ENCODE results near the gene ANKRD66.
"Not testable (repeated sequence)": the region's sequence is repeated elsewhere in the genome, so short reads cannot be mapped to it uniquely, and the experiment has no call there.

The ANKRD66 gene

DNA sequence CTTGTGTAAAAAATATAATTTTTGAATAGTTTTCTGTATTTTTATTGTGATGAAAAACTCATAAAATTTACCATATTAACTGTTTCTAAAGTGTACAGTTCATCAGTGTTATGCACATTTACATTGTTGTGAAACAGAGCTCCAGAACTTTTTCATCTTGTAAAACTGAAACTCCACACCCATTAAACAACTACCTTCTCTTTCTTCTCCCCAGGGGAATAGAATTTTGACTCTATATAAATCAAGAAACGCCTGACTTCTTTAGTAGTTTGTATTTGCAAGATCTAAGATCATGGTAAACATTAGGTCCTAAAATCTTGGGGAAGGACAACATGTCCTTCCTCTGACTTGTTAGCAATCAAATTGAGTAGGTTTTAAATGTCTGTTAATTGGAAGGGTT, 9.1 kb downstream of the ANKRD66 start:
- DNase-seq (ENCODE audit: low read depth): no peak

DNA sequence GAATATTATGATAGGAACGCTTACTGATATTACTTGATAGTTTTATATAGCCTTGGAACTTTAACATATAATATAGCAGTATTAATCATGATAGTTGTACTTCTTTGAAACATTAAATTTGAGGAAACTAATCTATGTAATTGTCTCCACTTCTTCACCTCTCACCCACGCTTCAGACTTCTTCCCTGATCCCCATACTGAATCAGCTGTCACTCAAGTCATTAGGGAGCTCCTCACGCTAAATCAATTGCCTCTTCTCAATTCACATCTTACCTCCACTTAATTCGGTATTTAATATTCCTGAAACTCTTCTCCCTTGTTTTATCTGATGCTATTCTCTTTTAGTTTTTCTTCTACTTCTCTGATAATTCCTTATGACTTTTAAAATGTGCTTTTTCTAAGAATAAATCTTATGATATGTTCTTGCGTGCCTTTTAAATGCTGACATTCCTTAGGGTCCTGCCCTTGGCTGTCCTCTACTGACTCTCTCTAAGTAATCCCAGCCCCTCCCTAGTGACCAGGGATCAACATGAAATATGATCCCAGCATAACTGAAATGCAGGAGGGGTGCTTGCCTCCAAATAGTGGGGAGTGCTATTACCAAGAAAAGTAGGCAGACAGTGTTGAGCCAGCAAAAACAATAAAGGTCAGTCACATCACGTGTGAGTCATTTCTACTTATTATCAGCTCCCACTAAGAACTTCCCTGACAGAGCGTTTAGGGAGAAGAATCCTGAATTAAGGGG, 9.9 kb downstream of the ANKRD66 start:
- peak; percentile 38 for DNase-seq (ENCODE audit: low read depth)

- peak; percentile 28 for DNase-seq (ENCODE audit: low read depth)
Measured at GRCh38 chr6:46757214-46757596, 10.5 kb downstream of the ANKRD66 start.

DNA sequence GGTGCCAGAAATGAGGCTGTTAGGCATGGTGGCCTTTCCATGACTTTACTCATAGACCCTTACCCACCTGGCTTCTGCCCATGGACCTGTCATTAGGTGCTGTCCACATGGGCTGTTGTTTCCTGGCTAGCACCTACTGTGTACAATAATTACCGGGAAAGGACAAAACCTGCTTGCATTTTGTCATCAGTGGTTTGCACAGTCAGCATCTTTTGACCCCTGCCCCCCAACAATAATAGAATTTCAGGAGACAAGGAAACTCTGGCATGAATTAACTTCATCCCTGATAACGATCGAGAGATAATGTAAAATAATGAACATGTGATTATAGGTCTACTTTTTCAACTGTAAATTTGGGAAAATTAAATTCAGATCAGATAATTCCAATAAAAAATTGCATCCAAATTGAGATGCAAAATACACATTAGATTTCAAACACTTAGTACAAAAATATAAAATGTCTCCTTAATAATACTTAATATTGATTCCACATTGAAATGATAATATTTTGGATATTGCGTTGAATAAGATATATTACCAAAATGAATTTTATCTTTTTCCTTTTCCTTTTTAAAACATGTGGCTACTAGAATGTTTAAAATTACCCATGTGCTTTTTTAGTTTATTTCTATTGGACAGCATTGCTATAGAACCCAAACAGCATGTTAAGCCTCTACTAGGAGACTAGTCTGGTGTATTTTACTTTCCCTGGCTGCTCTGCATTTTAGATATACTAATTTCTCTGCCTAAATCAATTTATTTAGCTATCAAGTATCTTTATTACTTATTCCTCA, 12.4 kb downstream of the ANKRD66 start:
- DNase-seq (ENCODE audit: low read depth): no peak

GRCh38 chr6:46760925-46761324, 14.2 kb downstream of the ANKRD66 start:
- no peak for DNase-seq (ENCODE audit: low read depth)

GRCh38 chr6:46763466-46763865, 16.7 kb downstream of the ANKRD66 start:
- no peak for DNase-seq (ENCODE audit: low read depth)

DNA sequence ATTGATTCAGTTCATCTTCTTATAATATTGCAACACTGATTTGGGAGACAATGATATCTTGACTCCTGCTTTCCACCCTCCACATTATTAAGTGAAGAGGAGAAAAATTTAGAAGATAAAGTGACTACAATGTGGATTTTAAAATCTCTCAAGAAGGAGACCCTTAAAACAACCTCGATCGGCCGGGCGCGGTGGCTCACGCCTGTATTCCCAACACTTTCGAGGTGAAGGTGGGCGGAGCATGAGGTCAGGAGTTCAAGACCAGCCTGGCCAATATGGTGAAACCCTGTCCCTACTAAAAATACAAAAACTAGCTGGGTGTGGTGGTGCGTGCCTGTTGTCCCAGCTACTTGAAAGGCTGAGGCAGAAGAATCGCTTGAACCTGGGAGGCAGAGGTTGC, 17.5 kb downstream of the ANKRD66 start:
- DNase-seq (ENCODE audit: low read depth): not testable (repeated sequence)

DNA sequence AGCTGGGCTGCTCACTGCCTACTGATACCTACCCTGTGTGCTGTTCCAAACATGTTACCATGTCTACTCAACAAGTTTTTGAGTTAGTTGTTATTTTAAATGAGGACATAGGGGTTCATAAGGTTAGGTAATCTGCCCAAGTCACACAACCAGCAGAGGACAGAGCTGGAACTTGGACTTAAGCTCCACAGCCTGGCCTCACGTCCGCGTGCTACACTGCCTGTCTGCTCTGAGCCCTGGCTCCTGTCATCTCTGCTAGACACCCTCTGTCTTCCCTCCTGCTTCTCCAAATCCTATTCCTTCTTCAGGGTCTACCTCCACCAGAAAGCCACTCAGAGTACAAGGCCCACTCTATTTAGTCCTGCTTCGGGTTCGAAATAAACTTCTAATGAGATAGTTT, 18.2 kb downstream of the ANKRD66 start:
- DNase-seq (ENCODE audit: low read depth): no peak

DNA sequence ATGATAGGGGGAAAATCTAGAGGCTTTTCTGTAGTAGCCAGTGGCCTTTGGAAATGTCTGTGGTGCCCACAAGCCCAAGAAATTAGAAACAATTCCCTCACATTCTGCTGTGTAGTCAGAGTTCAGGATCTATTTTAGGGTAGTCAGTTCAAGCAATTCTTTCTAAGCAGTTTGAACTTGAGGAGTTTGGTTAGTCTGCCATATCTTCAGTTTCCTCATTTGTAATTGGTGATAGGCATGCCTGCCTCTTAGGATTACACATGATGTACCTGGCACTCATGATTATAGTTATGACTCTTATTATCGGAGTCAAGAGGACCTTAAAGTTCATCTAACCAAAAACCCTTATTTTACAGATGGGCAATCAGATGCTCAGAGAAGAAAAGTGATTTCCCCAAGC, 25.3 kb downstream of the ANKRD66 start:
- DNase-seq (ENCODE audit: low read depth): no peak

- no peak for DNase-seq (ENCODE audit: low read depth)
Measured at GRCh38 chr6:46772762-46773161, 26.0 kb downstream of the ANKRD66 start.

DNA sequence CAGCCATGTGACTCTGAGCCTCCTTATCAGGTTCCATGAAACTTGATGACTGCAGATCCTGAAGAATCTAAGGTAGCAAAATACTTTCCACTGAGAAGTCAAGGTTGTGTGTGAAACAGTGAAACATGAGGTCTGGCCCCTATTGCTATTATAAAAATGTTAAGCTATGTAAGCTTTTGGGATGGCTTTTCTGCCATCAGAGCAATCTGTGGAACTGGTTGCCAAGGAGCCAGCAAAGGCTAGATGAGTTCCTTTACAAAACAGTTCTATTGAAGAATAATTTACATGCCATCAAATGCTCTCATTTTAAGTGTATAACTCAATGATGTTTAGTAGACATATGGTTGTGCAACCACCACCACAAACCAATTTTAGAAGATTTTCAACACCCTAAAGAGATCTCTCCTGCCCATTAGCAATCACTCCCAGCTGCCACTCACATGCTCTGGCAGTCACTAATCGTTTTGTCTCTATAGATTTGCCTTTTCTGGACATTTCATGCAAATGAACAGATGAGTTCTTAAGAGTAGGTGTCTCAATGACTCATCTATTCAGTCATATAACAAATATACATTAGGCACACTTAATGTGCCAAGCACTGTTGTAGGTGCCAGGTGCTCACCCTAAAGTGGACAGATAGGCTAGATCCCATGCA, 26.6 kb downstream of the ANKRD66 start:
- DNase-seq (ENCODE audit: low read depth): no peak

DNA sequence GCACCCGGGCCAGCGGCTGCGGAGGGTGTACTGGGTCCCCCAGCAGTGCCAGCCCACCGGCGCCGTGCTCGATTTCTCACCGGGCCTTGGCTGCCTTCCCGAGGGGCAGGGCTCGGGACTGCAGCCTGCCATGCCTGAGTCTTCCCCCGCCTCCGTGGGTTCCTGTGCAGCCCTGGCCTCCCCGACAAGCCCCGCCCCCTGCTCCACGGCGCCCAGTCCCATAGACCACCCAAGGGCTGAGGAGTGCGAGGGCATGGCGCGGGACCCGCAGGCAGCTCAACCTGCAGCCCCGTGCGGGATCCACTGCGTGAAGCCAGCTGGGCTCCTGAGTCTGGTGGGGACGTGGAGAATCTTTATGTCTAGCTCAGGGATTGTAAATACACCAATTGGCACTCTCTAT, 28.0 kb downstream of the ANKRD66 start:
- DNase-seq (ENCODE audit: low read depth): not testable (repeated sequence)

GRCh38 chr6:46776070-46776712, 29.5 kb downstream of the ANKRD66 start:
- DNase-seq (ENCODE audit: low read depth): no peak

DNA sequence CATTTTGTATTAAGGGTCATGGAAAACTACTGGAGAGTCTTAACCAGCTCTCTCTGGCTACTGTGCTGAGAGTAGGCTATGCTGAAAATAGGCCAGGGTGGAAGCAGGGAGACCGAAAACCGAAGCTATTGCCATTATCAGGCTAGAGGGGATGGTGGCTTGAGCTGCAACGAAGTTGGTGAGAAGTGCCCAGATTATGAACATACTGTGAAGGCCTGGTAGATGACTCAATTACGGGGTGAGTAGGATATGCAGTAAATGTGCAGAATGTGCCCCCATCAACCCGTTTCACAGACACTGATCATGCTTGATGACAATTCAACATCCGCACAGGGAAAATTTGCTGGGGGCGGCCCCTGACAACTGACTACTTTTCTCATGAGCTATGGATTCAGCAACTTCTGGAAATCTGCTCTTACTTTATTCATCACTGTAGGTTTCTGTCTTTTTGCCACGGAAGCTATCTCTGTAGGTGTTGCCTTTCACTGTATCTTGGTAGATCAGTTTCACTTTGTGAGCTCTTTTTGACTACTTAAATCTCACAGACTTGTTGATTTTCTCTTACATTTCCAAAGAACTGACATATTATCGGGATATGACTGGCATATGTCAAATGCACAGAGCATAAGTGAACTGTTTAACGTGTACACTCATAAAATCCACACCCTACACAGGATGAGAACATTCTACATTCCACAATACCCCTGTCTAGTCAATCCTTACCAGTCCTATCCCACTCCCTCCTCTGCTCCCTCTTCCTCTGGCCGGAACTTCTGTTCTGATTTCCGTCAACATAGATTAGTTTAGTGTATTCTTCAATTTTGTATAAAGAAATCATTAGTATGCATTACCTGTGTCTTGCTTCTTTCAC, 31.0 kb downstream of the ANKRD66 start:
- no peak for DNase-seq (ENCODE audit: low read depth)

DNA sequence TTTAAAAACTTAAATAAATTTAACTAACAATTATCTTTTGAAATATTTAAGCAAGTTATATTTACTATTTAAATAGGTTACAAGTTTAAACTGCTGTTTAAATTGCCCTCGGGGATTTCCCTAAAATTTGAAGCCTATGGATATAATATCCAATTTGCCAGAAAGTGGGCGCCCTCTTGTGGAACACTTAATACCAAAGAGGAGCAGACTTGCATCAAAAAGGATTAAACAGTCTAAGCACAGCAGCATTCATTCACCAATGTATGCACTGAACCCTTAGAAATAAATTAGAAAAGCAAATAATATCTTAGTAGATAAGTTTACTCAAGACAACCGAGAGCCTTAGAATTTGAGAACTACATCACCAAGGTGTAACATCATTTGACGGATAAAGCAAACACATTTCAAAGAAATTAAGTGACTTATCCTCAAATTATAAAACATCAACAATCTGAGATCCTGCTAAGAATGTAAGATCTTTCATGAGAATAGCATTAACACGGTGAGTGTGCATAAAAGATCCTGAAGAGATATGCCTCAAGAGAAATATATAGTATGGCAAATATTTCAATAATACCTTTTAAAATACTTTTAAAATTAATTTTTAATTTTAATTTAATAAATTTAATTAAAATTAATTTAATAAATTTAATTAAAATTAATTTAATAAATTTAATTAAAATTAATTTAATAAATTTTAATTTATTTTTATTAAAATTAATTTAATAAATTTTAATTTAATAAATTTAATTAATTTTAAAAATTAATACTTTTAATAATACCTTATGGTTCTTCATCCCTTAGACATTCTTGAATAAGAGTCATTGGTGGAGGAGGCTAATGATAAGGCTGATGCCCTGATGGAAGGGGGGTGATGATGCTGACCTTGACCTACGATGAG, 35.0 kb downstream of the ANKRD66 start:
- peak; percentile 80 for DNase-seq (ENCODE audit: low read depth)

DNA sequence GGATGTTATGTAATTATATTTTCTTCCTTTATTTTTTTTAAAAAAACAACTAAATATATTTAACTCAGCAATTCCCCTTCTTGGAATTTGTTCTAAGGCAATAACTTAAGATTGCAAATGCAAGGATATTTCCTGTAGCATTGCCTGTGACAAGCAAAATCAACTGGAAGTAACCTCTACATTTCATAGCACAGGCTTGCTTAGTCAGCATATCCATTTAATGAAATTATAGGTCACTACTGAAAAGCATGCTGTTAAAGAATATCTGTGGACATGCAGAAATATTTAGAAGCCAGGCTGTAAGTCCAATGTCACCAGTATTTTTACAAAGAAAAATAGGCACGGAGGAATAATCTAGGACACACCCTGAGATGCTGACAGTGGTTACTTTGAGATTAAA, 37.8 kb downstream of the ANKRD66 start:
- DNase-seq (ENCODE audit: low read depth): no peak

DNA sequence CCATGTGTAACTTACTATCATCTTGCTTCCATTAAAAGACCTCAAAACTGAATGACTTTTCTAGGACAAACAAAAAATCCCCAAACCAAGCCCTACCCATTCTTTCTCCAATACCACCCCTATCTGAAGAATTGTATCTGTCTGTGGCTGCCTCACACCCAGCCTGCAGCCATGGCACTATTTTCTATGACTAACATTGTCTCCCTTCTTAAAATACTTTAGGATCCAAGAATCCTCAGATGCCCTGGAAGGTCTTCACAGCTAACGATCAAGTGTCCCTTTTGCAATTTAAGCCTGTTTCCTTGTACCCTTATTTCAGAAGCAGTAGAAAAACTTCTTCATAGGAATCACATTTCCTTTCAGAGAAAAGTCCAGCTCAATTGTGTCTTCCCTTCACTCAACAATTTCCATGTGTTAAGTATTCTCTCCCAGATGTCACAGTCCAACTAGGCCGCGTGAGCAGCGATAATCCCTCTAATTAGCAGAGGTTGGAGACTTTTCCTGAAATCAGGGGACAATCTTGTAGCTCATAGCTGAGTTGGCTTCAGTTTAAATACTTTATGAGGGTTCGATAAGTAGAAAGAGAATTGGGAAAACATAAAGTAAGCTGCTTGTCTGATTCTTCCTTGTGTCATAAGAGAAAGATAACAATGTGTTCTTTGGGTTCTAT, 41.3 kb downstream of the ANKRD66 start:
- DNase-seq (ENCODE audit: low read depth): no peak

DNA sequence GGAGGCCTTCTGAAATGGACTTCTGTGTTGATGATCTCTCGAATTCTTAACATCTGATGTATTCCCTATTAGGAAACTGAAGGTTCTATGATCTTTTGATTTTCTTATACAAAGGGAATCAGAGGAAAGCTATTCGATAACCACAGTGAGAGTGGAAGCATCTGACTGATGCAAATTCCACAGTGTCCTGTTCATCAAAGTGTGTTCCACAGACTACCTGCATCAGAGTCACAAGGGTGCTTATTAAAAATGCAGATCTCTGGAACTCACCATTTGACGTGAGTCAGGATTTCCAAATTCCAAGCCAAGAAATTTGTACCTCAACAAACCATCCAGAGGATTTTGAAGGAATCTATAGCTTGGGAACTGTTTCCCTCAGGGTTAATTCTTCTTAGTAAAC, 42.1 kb downstream of the ANKRD66 start:
- peak; percentile 27 for DNase-seq (ENCODE audit: low read depth)

DNA sequence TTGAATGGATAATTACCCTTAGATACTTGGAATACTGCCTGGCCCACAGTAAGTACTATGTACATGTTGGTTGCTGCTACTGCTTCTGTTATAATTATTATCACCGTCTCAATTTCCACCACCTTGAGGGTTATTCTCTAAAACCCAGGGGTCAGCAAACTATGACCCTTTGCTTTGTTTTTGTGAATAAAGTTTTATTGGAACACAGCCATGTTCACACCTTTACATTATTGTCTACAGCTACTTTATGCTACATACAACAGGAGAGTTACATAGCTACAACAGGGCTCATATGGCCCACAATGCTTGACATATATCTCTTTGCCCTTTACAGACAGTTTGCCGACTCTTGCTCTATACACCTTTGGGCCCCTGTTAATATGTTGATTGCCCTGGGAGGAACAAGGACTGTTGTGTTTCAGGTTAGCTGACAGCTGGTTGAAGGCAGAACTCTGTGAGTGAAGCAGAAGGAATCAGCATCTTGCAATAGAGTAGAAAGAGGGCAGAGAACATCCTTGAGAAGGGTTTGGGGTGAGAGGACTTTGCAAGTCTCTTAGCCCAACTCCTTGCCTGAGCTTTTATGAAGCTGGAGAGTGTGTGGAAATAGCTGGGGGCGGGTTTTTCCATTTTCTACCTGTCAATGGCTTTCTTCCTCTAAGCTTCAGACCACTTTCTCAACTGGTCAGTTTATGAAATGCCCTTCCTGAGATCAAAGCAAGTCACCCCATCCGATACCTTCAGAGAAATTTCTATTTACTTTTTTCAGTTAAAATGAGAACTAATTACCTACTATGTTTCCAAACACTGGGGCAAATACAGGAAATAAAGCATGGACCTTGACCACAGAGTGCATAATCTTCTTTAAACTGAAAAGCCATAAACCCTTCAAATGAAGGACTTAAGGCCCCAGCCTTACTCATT, 43.0 kb downstream of the ANKRD66 start:
- DNase-seq (ENCODE audit: low read depth): no peak
